Choroid plexus epithelial cell (primary cell): ENCODE data around the gene ZNF215.
"Not testable (repeated sequence)": the region's sequence is repeated elsewhere in the genome, so short reads cannot be mapped to it uniquely, and the experiment has no call there.

Source experiments
- DNase-seq: peaks from one replicate; pipeline ENCODE4 v3.0.0-alpha.2; 2010; ENCODE audit warnings: low read depth
- H3K4me3 ChIP-seq: 2 replicates; pipeline ENCODE4 v1.5.1; 2011; ENCODE audit warnings: low read depth, mild to moderate bottlenecking, control low read depth, low read length, moderate library complexity
- CTCF ChIP-seq: conservative IDR thresholded peaks from 2 replicates; pipeline ENCODE4 v1.5.1; 2011; ENCODE audit warnings: low read depth, mild to moderate bottlenecking, control low read depth, inconsistent platforms, low read length, moderate library complexity

Gene ZNF215

GRCh38 chr11:6894097-6894496 is 32.1 kb upstream of the ZNF215 start:
- no peak overlapping the region for H3K4me3 ChIP-seq
- no peak for DNase-seq
- no peak for TF ChIP-seq CTCF

- DNase-seq, result no peak
- TF ChIP-seq CTCF, result no peak
These were observed 31.2 kb upstream of the ZNF215 start for GRCh38 chr11:6895010-6895409.

GRCh38 chr11:6898911-6899310 is 27.3 kb upstream of the ZNF215 start:
- H3K4me3 ChIP-seq, result no peak overlapping the region
- DNase-seq, result no peak
- no peak for TF ChIP-seq CTCF

More at GRCh38 chr11:6895010-6895409, 31.2 kb upstream of the ZNF215 start:
- H3K4me3 ChIP-seq, result no peak overlapping the region

- peak; percentile 3 for DNase-seq
- no peak for TF ChIP-seq CTCF
- H3K4me3 ChIP-seq, result no peak overlapping the region
These were observed 25.8 kb upstream of the ZNF215 start for GRCh38 chr11:6900327-6900999.

GRCh38 chr11:6904804-6905203 is 21.4 kb upstream of the ZNF215 start:
- not testable (repeated sequence) for DNase-seq, H3K4me3 ChIP-seq

GRCh38 chr11:6911378-6911777 is 14.8 kb upstream of the ZNF215 start:
- H3K4me3 ChIP-seq, result no peak overlapping the region
- no peak for DNase-seq
- no peak for TF ChIP-seq CTCF

GRCh38 chr11:6911948-6912347 is 14.3 kb upstream of the ZNF215 start:
- TF ChIP-seq CTCF, result no peak
- no peak overlapping the region for H3K4me3 ChIP-seq
- DNase-seq, result peak; percentile 47
